Stomach (tissue), 9 donors: Measurements from ENCODE around the gene IFT22. TPM values are rescaled to one million over a fixed set of nuclear protein-coding genes. Genes with fewer than 3 reads are reported as not detected.

ENCODE experiments used
- DNase-seq, 2 donors: peaks; one replicate each; pipeline versions ENCODE4 v3.0.0 to v3.0.0-alpha.2; 2013 to 2019
- H3K27ac ChIP-seq, 5 donors: fragments of 200-600 bp in 4 of 5; sonication (generic) in 4 of 5; one replicate each; pipeline ENCODE4 v1.5.1; 2013 to 2019; ENCODE audit warnings: mild to moderate bottlenecking in 1 of 5, moderate library complexity in 1 of 5
- H3K27me3 ChIP-seq, 3 donors: fragments of 200-600 bp; sonication (generic); one replicate each; pipeline ENCODE4 v1.5.1; 2017 to 2019; ENCODE audit warnings: mixed run types in 1 of 3
- H3K36me3 ChIP-seq, 4 donors: fragments of 200-600 bp; sonication (generic); 1 replicate in 3 of 4; 2 replicates in 1 of 4; pipeline ENCODE4 v1.5.1; 2016 to 2019
- H3K4me1 ChIP-seq, 4 donors: fragments of 200-600 bp; sonication (generic); one replicate each; pipeline ENCODE4 v1.5.1; 2016 to 2019
- H3K4me3 ChIP-seq, 4 donors: fragments of 200-600 bp; sonication (generic) in 3 of 4; one replicate each; pipeline ENCODE4 v1.5.1; 2016 to 2019; ENCODE audit warnings: mild to moderate bottlenecking in 1 of 4
- H3K9me3 ChIP-seq, 4 donors: fragments of 200-600 bp; sonication (generic); one replicate each; pipeline ENCODE4 v1.5.1; 2016 to 2019
- CTCF ChIP-seq, 7 experiments: fragments of 450-650 bp in 4 of 7; fragments of 200-600 bp in 3 of 7; sonication (generic) in 3 of 7; IDR thresholded peaks; one replicate each; pipeline ENCODE4 v1.5.1; 2016 to 2019; ENCODE audit warnings: antibody characterized with exemption in 7 of 7, control low read depth in 2 of 7, mild to moderate bottlenecking in 1 of 7
- EP300 ChIP-seq: sonication (generic); formaldehyde crosslinking; IDR thresholded peaks from one replicate; pipeline ENCODE4 v1.6.1; 2017; ENCODE audit warnings: antibody characterized with exemption
- POLR2A ChIP-seq, 4 donors: fragments of 450-650 bp; IDR thresholded peaks; one replicate each; pipeline ENCODE4 v1.6.1; 2016; ENCODE audit warnings: antibody characterized with exemption in 4 of 4, control low read depth in 2 of 4, mild to moderate bottlenecking in 1 of 4, moderate library complexity in 1 of 4
- POLR2AphosphoS5 ChIP-seq, 3 donors: sonication (generic); formaldehyde crosslinking; IDR thresholded peaks; one replicate each; pipeline ENCODE4 v1.6.1; 2016; ENCODE audit warnings: antibody characterized with exemption in 3 of 3
- WGBS, 5 donors: extraction: QIAGEN DNeasy Blood & Tissue Kit in 3 of 5; methylation state at CpG; one replicate each; pipeline versions ENCODE4 v1.1.5 to v1.1.7; 2013 to 2018; 5-methylcytosine and 5-hydroxymethylcytosine counted together
- intact Hi-C: fragments of 100-400 bp; cut with DNase I; formaldehyde crosslinking; loops from one replicate; pipeline ENCODE4 v1.15.1; 2023; ENCODE audit warnings: low total_unique reads
- polyA plus RNA-seq, 3 donors: library from polyadenylated mRNA; stranded (reverse); fragments of 200-250 nt; gene quantifications; one replicate each; pipeline ENCODE4 v1.2.3, GENCODE V29; 2013
- total RNA-seq, 5 donors: library from RNA; depleted of rRNA; stranded (reverse); fragments of >200 nt; gene quantifications; one replicate each; pipeline versions ENCODE4 v1.1.0 to v1.2.3, GENCODE V29; 2014 to 2016
- donor health status: healthy with polysubstance abuse.
- donor health status: Bipolar disorder and iron deficiency.
- donor health status: healthy.

Gene IFT22
- total and polyA plus RNA-seq, 8 donors: 4.6 to 36.4 (median 17.9) TPM

GRCh38 chr7:101367676-101368075 is 46.1 kb upstream of the IFT22 start:
- DNase-seq: no peak
- Histone ChIP-seq H3K4me1 (peaks cover 12 to 19% (median 17%) of the 10 kb centered on the region in 4 donors), H3K9me3 (no peaks in the 10 kb centered on the region), H3K36me3 (no peaks in the 10 kb centered on the region), H3K4me3 (no peak overlapping the region), H3K27me3 (peaks cover 0 to 92% (median 18%) of the 10 kb centered on the region in 3 donors), H3K27ac (no peak overlapping the region)
- intact Hi-C loops: no loop called here
- TF ChIP-seq CTCF (IDR thresholded peaks at IDR 0.05) (no peak), POLR2AphosphoS5 (IDR thresholded peaks at IDR 0.05) (no peak), EP300 (no peak), POLR2A (IDR thresholded peaks at IDR 0.05) (no peak)
- WGBS, 5 donors: 80 to 91% (median 88%) methylated on average over 1 of the region's 1 CpG

- intact Hi-C loops: no loop called here
- peaks cover 15 to 22% (median 20%) of the 10 kb centered on the region in 4 donors for H3K4me1 ChIP-seq
- no peak overlapping the region for H3K27ac ChIP-seq
- H3K9me3 ChIP-seq: no peaks in the 10 kb centered on the region
- WGBS, 5 donors: 89 to 100% (median 95%) methylated on average over 2 of the region's 2 CpGs
- no peak for TF ChIP-seq EP300
- TF ChIP-seq POLR2AphosphoS5 (IDR thresholded peaks at IDR 0.05): no peak
- no peak for TF ChIP-seq POLR2A (IDR thresholded peaks at IDR 0.05)
- TF ChIP-seq CTCF (IDR thresholded peaks at IDR 0.05): no peak
- H3K36me3 ChIP-seq: no peaks in the 10 kb centered on the region
- DNase-seq: no peak
- no peak overlapping the region for H3K4me3 ChIP-seq
- peaks cover 0 to 92% (median 25%) of the 10 kb centered on the region in 3 donors for H3K27me3 ChIP-seq
Measured at GRCh38 chr7:101365956-101366355, 44.3 kb upstream of the IFT22 start.

GRCh38 chr7:101363734-101364374 is 42.2 kb upstream of the IFT22 start:
- intact Hi-C loops: no loop called here
- Histone ChIP-seq H3K4me3 (peak overlapping the region; percentile 53 to 57 (median 54)), H3K27me3 (peaks cover 0 to 78% (median 25%) of the 10 kb centered on the region in 3 donors), H3K36me3 (no peaks in the 10 kb centered on the region), H3K9me3 (no peaks in the 10 kb centered on the region), H3K4me1 (peaks cover 15 to 22% (median 20%) of the 10 kb centered on the region in 4 donors), H3K27ac (peak overlapping the region in 2 of 5 donors; percentile 41 to 66)
- WGBS, 5 donors: 1 to 2% (median 2%) methylated on average over 30 to 52 of the region's 52 CpGs
- peak in 6 of 7 experiments; percentile 4 to 86 (median 72) for TF ChIP-seq CTCF (IDR thresholded peaks at IDR 0.05)
- no peak for TF ChIP-seq POLR2A (IDR thresholded peaks at IDR 0.05)
- TF ChIP-seq EP300: no peak
- DNase-seq: peak; percentile 68 to 90

- no peak for DNase-seq
- intact Hi-C loops: no loop called here
- 0 to 4% (median 2%) methylated on average over 8 to 44 of the region's 46 CpGs for WGBS, 5 donors
- H3K4me1 ChIP-seq: peaks cover 15 to 22% (median 20%) of the 10 kb centered on the region in 4 donors
- peaks cover 0 to 72% (median 25%) of the 10 kb centered on the region in 3 donors for H3K27me3 ChIP-seq
- H3K4me3 ChIP-seq: peak overlapping the region; percentile 53 to 57 (median 54)
- H3K9me3 ChIP-seq: no peaks in the 10 kb centered on the region
- peak overlapping the region in 1 of 5 donors; percentile 66 for H3K27ac ChIP-seq
- TF ChIP-seq POLR2A (IDR thresholded peaks at IDR 0.05) (no peak), CTCF (IDR thresholded peaks at IDR 0.05) (no peak), EP300 (no peak), POLR2AphosphoS5 (IDR thresholded peaks at IDR 0.05) (no peak)
- H3K36me3 ChIP-seq: no peaks in the 10 kb centered on the region
Measured at GRCh38 chr7:101363196-101363733, 41.7 kb upstream of the IFT22 start.
